HEK293 (cell line): ENCODE results near the gene PTPN12.
A peak's percentile ranks its signal among the peaks of the same experiment; 100 is the strongest.

Source experiments
- GLIS1 ChIP-seq: fragments of 450-650 bp; formaldehyde crosslinking; IDR thresholded peaks from 2 replicates; pipeline ENCODE4 v1.5.1; 2016; ENCODE audit warnings: missing biosample characterization, missing genetic modification characterization
- KLF8 ChIP-seq: fragments of 450-650 bp; formaldehyde crosslinking; IDR thresholded peaks from 2 replicates; pipeline ENCODE4 v1.5.1; 2016; ENCODE audit warnings: missing biosample characterization, missing genetic modification characterization
- KLF9 ChIP-seq: fragments of 450-650 bp; formaldehyde crosslinking; IDR thresholded peaks from 2 replicates; pipeline ENCODE4 v1.5.1; 2016; ENCODE audit warnings: missing biosample characterization, missing genetic modification characterization, low read depth
- MZF1 ChIP-seq: fragments of 450-650 bp; formaldehyde crosslinking; IDR thresholded peaks from 2 replicates; pipeline ENCODE4 v1.5.1; 2017; ENCODE audit warnings: missing biosample characterization, missing genetic modification characterization, borderline replicate concordance
- SP2 ChIP-seq: fragments of 450-650 bp; formaldehyde crosslinking; IDR thresholded peaks from 2 replicates; pipeline ENCODE4 v1.5.1; 2016; ENCODE audit warnings: missing biosample characterization, missing genetic modification characterization
- ZBTB17 ChIP-seq: fragments of 450-650 bp; formaldehyde crosslinking; IDR thresholded peaks from 2 replicates; pipeline ENCODE4 v1.5.1; 2016; ENCODE audit warnings: missing biosample characterization, missing genetic modification characterization
- ZNF16 ChIP-seq: fragments of 450-650 bp; formaldehyde crosslinking; IDR thresholded peaks from 2 replicates; pipeline ENCODE4 v1.5.1; 2016; ENCODE audit warnings: low read depth, missing biosample characterization, missing genetic modification characterization
- ZNF175 ChIP-seq: fragments of 450-650 bp; formaldehyde crosslinking; IDR thresholded peaks from 2 replicates; pipeline ENCODE4 v1.5.1; 2016; ENCODE audit warnings: missing biosample characterization, missing genetic modification characterization
- ZNF366 ChIP-seq: fragments of 450-650 bp; formaldehyde crosslinking; conservative IDR thresholded peaks from 2 replicates; pipeline ENCODE4 v1.5.1; 2016; ENCODE audit warnings: missing biosample characterization, missing genetic modification characterization
- ZNF530 ChIP-seq: fragments of 450-650 bp; formaldehyde crosslinking; IDR thresholded peaks from 2 replicates; pipeline ENCODE4 v1.5.1; 2016; ENCODE audit warnings: low read depth, missing biosample characterization, missing genetic modification characterization
- ZNF544 ChIP-seq: fragments of 450-650 bp; formaldehyde crosslinking; IDR thresholded peaks from 2 replicates; pipeline ENCODE4 v1.5.0; 2017; ENCODE audit warnings: missing biosample characterization, missing genetic modification characterization
- ZNF548 ChIP-seq: fragments of 450-650 bp; formaldehyde crosslinking; IDR thresholded peaks from 2 replicates; pipeline ENCODE4 v1.5.1; 2016; ENCODE audit warnings: missing biosample characterization, missing genetic modification characterization
- ZNF596 ChIP-seq: fragments of 450-650 bp; IDR thresholded peaks from 2 replicates; pipeline ENCODE4 v1.5.0; 2018; ENCODE audit warnings: missing biosample characterization, mild to moderate bottlenecking, missing genetic modification characterization, moderate library complexity
- ZNF610 ChIP-seq: fragments of 450-650 bp; formaldehyde crosslinking; IDR thresholded peaks from 2 replicates; pipeline ENCODE4 v1.5.1; 2016; ENCODE audit warnings: missing biosample characterization, missing genetic modification characterization, borderline replicate concordance
- ZNF629 ChIP-seq: fragments of 450-650 bp; formaldehyde crosslinking; IDR thresholded peaks from 2 replicates; pipeline ENCODE4 v1.5.1; 2017; ENCODE audit warnings: missing biosample characterization, missing genetic modification characterization
- ZNF658 ChIP-seq: fragments of 450-650 bp; formaldehyde crosslinking; IDR thresholded peaks from 2 replicates; pipeline ENCODE4; 2016; ENCODE audit warnings: missing biosample characterization, missing genetic modification characterization
- ZNF776 ChIP-seq: fragments of 450-650 bp; formaldehyde crosslinking; IDR thresholded peaks from 2 replicates; pipeline ENCODE4 v1.5.0; 2017; ENCODE audit warnings: missing biosample characterization, missing genetic modification characterization, borderline replicate concordance
- ZNF830 ChIP-seq: fragments of 450-650 bp; IDR thresholded peaks from 2 replicates; pipeline ENCODE4 v1.5.0; 2018; ENCODE audit warnings: missing biosample characterization, missing genetic modification characterization, low read depth, mild to moderate bottlenecking, moderate library complexity
- ZXDB ChIP-seq: fragments of 450-650 bp; formaldehyde crosslinking; IDR thresholded peaks from 2 replicates; pipeline ENCODE4 v1.5.1; 2016; ENCODE audit warnings: missing biosample characterization, missing genetic modification characterization
- TF ChIP-seq, protein P1 (sequence below): fragments of 450-650 bp; formaldehyde crosslinking; IDR thresholded peaks from 2 replicates; pipeline ENCODE4 v1.5.1; 2016; ENCODE audit warnings: missing biosample characterization, missing genetic modification characterization
- TF ChIP-seq, protein P2 (sequence below): fragments of 450-650 bp; formaldehyde crosslinking; IDR thresholded peaks from 2 replicates; pipeline ENCODE4 v1.5.1; 2016; ENCODE audit warnings: missing biosample characterization, missing genetic modification characterization
- TF ChIP-seq, protein P3 (sequence below): fragments of 450-650 bp; formaldehyde crosslinking; IDR thresholded peaks from 2 replicates; pipeline ENCODE4 v1.5.1; 2016; ENCODE audit warnings: missing biosample characterization, missing genetic modification characterization
- TF ChIP-seq, protein P4 (sequence below): fragments of 450-650 bp; formaldehyde crosslinking; IDR thresholded peaks from 2 replicates; pipeline ENCODE4 v1.5.1; 2017; ENCODE audit warnings: missing biosample characterization, missing genetic modification characterization
- TF ChIP-seq, protein P5 (sequence below): IDR thresholded peaks from 2 replicates; pipeline ENCODE4 v1.6.1; 2011; ENCODE audit warnings: mild to moderate bottlenecking, low read depth, low read length, borderline replicate concordance
- TF ChIP-seq, protein P6 (sequence below): fragments of 450-650 bp; formaldehyde crosslinking; IDR thresholded peaks from 2 replicates; pipeline ENCODE4 v1.5.0; 2017; ENCODE audit warnings: missing biosample characterization, missing genetic modification characterization, borderline replicate concordance
- TF ChIP-seq, protein P7 (sequence below): fragments of 450-650 bp; formaldehyde crosslinking; IDR thresholded peaks from 2 replicates; pipeline ENCODE4 v1.5.1; 2016; ENCODE audit warnings: missing biosample characterization, missing genetic modification characterization

The PTPN12 gene

DNA sequence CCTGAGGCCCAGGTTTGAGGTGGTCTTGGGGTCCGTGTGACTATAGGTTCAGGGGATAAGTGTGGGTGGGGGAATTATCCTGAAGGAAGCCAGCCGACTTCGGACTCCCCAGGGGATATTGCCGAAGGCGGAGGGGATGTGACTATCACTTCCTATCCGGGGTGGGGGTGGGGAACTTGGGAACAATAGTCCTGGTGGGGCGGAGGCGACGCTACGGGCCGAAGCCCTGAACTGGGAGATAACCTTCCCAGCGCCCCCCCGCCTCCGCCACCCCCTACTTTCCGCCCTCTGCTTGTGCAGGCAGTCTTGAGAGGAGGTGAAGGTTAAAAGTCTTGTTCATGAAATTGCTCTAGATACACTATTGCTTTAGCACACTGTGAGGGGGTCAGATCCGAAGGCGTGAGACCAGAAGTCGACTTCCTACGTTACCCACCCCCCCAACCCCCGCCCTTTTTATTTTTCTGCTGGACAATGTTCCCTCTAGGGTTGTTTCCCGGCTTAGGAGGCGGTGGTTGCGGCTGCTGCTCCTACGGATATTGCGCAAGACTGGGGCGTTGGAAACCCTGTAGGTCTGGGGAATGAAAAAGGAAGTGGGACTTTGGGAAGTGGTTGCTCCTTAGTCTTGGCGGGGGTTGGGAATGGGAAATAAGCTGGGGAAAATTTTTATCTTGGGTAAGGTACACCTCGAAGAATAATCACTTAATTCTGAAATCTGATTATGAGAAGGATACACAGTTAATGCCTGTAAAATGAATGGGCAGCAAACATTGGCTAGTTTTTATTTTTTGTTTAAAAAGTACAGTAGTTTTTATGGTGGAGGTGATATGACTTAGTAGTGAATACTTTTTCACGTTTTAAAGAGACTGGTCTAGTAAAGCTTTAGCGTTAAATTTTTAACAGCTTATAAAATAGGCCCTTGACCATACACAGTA, 1.5 kb downstream of the PTPN12 start (continued):
- TF ChIP-seq ZNF629 (tag by site-specific recombination) (0 out of 2 replicates have a peak, but pooled peaks have one; percentile 19), ZXDB (peak; percentile 99), ZNF658 (no peak), SP2 (tag by site-specific recombination) (peak; percentile 63), ZBTB17 (peak; percentile 58; the same call in 1 of the 2 replicates), ZNF548 (tag by site-specific recombination) (no peak), ZNF16 (tag by site-specific recombination) (no peak), ZNF530 (tag by site-specific recombination) (no peak), ZNF596 (no peak), ZNF776 (tag by site-specific recombination) (no peak), MZF1 (tag by site-specific recombination) (peak; percentile 62; the same call in 1 of the 2 replicates), GLIS1 (tag by site-specific recombination) (peak; percentile 23; the same call in 1 of the 2 replicates), ZNF830 (tag by site-specific recombination) (no peak), KLF9 (tag by site-specific recombination) (no peak), ZNF175 (no peak), ZNF544 (no peak), ZNF366 (tag by site-specific recombination) (no peak; the same call in 1 of the 2 replicates), ZNF610 (tag by site-specific recombination) (no peak), KLF8 (tag by site-specific recombination) (0 out of 2 replicates have a peak, but pooled peaks have one; percentile 3)
- TF ChIP-seq, protein P1, sequence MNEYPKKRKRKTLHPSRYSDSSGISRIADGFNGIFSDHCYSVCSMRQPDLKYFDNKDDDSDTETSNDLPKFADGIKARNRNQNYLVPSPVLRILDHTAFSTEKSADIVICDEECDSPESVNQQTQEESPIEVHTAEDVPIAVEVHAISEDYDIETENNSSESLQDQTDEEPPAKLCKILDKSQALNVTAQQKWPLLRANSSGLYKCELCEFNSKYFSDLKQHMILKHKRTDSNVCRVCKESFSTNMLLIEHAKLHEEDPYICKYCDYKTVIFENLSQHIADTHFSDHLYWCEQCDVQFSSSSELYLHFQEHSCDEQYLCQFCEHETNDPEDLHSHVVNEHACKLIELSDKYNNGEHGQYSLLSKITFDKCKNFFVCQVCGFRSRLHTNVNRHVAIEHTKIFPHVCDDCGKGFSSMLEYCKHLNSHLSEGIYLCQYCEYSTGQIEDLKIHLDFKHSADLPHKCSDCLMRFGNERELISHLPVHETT (tag by site-specific recombination): no peak
- TF ChIP-seq, protein P2, sequence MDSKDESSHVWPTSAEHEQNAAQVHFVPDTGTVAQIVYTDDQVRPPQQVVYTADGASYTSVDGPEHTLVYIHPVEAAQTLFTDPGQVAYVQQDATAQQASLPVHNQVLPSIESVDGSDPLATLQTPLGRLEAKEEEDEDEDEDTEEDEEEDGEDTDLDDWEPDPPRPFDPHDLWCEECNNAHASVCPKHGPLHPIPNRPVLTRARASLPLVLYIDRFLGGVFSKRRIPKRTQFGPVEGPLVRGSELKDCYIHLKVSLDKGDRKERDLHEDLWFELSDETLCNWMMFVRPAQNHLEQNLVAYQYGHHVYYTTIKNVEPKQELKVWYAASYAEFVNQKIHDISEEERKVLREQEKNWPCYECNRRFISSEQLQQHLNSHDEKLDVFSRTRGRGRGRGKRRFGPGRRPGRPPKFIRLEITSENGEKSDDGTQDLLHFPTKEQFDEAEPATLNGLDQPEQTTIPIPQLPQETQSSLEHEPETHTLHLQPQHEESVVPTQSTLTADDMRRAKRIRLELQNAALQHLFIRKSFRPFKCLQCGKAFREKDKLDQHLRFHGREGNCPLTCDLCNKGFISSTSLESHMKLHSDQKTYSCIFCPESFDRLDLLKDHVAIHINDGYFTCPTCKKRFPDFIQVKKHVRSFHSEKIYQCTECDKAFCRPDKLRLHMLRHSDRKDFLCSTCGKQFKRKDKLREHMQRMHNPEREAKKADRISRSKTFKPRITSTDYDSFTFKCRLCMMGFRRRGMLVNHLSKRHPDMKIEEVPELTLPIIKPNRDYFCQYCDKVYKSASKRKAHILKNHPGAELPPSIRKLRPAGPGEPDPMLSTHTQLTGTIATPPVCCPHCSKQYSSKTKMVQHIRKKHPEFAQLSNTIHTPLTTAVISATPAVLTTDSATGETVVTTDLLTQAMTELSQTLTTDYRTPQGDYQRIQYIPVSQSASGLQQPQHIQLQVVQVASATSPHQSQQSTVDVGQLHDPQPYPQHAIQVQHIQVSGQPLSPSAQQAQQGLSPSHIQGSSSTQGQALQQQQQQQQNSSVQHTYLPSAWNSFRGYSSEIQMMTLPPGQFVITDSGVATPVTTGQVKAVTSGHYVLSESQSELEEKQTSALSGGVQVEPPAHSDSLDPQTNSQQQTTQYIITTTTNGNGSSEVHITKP (tag by site-specific recombination): peak; percentile 91
- TF ChIP-seq, protein P3, sequence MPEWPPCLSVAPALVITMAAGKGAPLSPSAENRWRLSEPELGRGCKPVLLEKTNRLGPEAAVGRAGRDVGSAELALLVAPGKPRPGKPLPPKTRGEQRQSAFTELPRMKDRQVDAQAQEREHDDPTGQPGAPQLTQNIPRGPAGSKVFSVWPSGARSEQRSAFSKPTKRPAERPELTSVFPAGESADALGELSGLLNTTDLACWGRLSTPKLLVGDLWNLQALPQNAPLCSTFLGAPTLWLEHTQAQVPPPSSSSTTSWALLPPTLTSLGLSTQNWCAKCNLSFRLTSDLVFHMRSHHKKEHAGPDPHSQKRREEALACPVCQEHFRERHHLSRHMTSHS (tag by site-specific recombination): no peak
- TF ChIP-seq, protein P4, sequence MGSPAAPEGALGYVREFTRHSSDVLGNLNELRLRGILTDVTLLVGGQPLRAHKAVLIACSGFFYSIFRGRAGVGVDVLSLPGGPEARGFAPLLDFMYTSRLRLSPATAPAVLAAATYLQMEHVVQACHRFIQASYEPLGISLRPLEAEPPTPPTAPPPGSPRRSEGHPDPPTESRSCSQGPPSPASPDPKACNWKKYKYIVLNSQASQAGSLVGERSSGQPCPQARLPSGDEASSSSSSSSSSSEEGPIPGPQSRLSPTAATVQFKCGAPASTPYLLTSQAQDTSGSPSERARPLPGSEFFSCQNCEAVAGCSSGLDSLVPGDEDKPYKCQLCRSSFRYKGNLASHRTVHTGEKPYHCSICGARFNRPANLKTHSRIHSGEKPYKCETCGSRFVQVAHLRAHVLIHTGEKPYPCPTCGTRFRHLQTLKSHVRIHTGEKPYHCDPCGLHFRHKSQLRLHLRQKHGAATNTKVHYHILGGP (tag by site-specific recombination): no peak
- TF ChIP-seq, protein P5, sequence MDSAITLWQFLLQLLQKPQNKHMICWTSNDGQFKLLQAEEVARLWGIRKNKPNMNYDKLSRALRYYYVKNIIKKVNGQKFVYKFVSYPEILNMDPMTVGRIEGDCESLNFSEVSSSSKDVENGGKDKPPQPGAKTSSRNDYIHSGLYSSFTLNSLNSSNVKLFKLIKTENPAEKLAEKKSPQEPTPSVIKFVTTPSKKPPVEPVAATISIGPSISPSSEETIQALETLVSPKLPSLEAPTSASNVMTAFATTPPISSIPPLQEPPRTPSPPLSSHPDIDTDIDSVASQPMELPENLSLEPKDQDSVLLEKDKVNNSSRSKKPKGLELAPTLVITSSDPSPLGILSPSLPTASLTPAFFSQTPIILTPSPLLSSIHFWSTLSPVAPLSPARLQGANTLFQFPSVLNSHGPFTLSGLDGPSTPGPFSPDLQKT: no peak
- TF ChIP-seq, protein P6, sequence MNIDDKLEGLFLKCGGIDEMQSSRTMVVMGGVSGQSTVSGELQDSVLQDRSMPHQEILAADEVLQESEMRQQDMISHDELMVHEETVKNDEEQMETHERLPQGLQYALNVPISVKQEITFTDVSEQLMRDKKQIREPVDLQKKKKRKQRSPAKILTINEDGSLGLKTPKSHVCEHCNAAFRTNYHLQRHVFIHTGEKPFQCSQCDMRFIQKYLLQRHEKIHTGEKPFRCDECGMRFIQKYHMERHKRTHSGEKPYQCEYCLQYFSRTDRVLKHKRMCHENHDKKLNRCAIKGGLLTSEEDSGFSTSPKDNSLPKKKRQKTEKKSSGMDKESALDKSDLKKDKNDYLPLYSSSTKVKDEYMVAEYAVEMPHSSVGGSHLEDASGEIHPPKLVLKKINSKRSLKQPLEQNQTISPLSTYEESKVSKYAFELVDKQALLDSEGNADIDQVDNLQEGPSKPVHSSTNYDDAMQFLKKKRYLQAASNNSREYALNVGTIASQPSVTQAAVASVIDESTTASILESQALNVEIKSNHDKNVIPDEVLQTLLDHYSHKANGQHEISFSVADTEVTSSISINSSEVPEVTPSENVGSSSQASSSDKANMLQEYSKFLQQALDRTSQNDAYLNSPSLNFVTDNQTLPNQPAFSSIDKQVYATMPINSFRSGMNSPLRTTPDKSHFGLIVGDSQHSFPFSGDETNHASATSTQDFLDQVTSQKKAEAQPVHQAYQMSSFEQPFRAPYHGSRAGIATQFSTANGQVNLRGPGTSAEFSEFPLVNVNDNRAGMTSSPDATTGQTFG (tag by site-specific recombination): no peak
- TF ChIP-seq, protein P7, sequence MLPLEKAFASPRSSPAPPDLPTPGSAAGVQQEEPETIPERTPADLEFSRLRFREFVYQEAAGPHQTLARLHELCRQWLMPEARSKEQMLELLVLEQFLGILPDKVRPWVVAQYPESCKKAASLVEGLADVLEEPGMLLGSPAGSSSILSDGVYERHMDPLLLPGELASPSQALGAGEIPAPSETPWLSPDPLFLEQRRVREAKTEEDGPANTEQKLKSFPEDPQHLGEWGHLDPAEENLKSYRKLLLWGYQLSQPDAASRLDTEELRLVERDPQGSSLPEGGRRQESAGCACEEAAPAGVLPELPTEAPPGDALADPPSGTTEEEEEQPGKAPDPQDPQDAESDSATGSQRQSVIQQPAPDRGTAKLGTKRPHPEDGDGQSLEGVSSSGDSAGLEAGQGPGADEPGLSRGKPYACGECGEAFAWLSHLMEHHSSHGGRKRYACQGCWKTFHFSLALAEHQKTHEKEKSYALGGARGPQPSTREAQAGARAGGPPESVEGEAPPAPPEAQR (tag by site-specific recombination): no peak
